CD14-positive monocyte (primary cell): ENCODE data around the gene BSDC1. TPM values are rescaled to one million over a fixed set of nuclear protein-coding genes. Genes with fewer than 3 reads are reported as not detected.
A peak's percentile ranks its signal among the peaks of the same experiment; 100 is the strongest.

Experiments used
- DNase-seq, 3 donors: peaks; one replicate each; pipeline ENCODE4 v3.0.0-alpha.2; 2011 to 2022
- H2AFZ ChIP-seq: 2 replicates; pipeline ENCODE4 v1.6.0; 2012; ENCODE audit warnings: mild to moderate bottlenecking, low read depth, low read length, inconsistent platforms; ENCODE audit not compliant: insufficient read depth, poor library complexity, severe bottlenecking
- H3K27ac ChIP-seq, 2 donors: 1 replicate in 1 of 2; 2 replicates in 1 of 2; pipeline ENCODE4 v1.5.1; 2012 to 2013; ENCODE audit warnings: low read length in 2 of 2, control low read depth in 1 of 2, inconsistent platforms in 1 of 2, low read depth in 1 of 2, mild to moderate bottlenecking in 1 of 2
- H3K27me3 ChIP-seq, 2 donors: one replicate each; pipeline versions ENCODE4 v1.6.0 to v1.6.1; 2011 to 2013; ENCODE audit warnings: low read length in 2 of 2; ENCODE audit not compliant: control insufficient read depth in 2 of 2, insufficient read depth in 2 of 2
- H3K36me3 ChIP-seq, 2 donors: replicated peaks in 1 of 2; 1 replicate in 1 of 2; 2 replicates in 1 of 2; pipeline versions ENCODE4 v1.5.1 to v1.6.1; 2012 to 2013; ENCODE audit warnings: low read length in 2 of 2, control low read depth in 1 of 2, inconsistent platforms in 1 of 2, mild to moderate bottlenecking in 1 of 2; ENCODE audit not compliant: insufficient read depth in 2 of 2, control insufficient read depth in 1 of 2
- H3K4me1 ChIP-seq, 2 donors: 1 replicate in 1 of 2; 2 replicates in 1 of 2; pipeline versions ENCODE4 v1.5.1 to v1.6.1; 2012 to 2013; ENCODE audit warnings: low read length in 2 of 2, control low read depth in 1 of 2, inconsistent platforms in 1 of 2, mild to moderate bottlenecking in 1 of 2, moderate library complexity in 1 of 2; ENCODE audit not compliant: insufficient read depth in 2 of 2, control insufficient read depth in 1 of 2
- H3K4me2 ChIP-seq: replicated peaks from 2 replicates; pipeline ENCODE3; 2012; ENCODE audit warnings: low read length, moderate library complexity, mild to moderate bottlenecking; ENCODE audit not compliant: poor library complexity, severe bottlenecking; ENCODE audit errors: extremely low read depth
- H3K4me3 ChIP-seq, 3 experiments: fragments of 200-600 bp in 1 of 3; sonication (generic) in 1 of 3; replicated peaks in 1 of 3; 1 replicate in 2 of 3; 2 replicates in 1 of 3; pipeline ENCODE4 v1.5.1; 2011 to 2013; ENCODE audit warnings: low read length in 3 of 3, mild to moderate bottlenecking in 3 of 3, control low read depth in 2 of 3, low read depth in 2 of 3, inconsistent platforms in 1 of 3, moderate library complexity in 1 of 3
- H3K79me2 ChIP-seq: 2 replicates; pipeline ENCODE4 v1.6.0; 2012; ENCODE audit warnings: mild to moderate bottlenecking, control low read depth, inconsistent platforms, low read length, moderate library complexity; ENCODE audit not compliant: insufficient read depth
- H3K9ac ChIP-seq: 2 replicates; pipeline ENCODE4 v1.6.0; 2017; ENCODE audit warnings: low read length, mild to moderate bottlenecking; ENCODE audit not compliant: insufficient read depth, poor library complexity, severe bottlenecking
- H3K9me3 ChIP-seq, 2 donors: replicated peaks in 1 of 2; 1 replicate in 1 of 2; 2 replicates in 1 of 2; pipeline versions ENCODE4 v1.5.1 to v1.6.1; 2012 to 2013; ENCODE audit warnings: low read length in 2 of 2, control low read depth in 1 of 2; ENCODE audit not compliant: control insufficient read depth in 1 of 2, insufficient read depth in 1 of 2
- H4K20me1 ChIP-seq: 2 replicates; pipeline ENCODE4 v1.6.0; 2012; ENCODE audit warnings: mild to moderate bottlenecking, low read length, control low read depth, moderate library complexity; ENCODE audit not compliant: insufficient read depth
- H3K27ac Mint-ChIP-seq, 7 donors: one replicate each; pipeline ENCODE4 v1.8.0; 2020; ENCODE audit warnings: mild to moderate bottlenecking in 7 of 7, mixed read lengths in 7 of 7, moderate library complexity in 6 of 7, inconsistent platforms in 2 of 7
- H3K27me3 Mint-ChIP-seq, 3 donors: one replicate each; pipeline ENCODE4 v1.8.0; 2021 to 2022; ENCODE audit warnings: low read depth in 3 of 3, mild to moderate bottlenecking in 3 of 3, mixed read lengths in 3 of 3, moderate library complexity in 3 of 3, inconsistent platforms in 1 of 3
- H3K36me3 Mint-ChIP-seq, 2 donors: one replicate each; pipeline ENCODE4 v1.8.0; 2020; ENCODE audit warnings: mixed read lengths in 2 of 2, inconsistent platforms in 1 of 2, mild to moderate bottlenecking in 1 of 2
- H3K4me1 Mint-ChIP-seq: one replicate; pipeline ENCODE4 v1.8.0; 2020; ENCODE audit warnings: mild to moderate bottlenecking, mixed read lengths
- H3K4me3 Mint-ChIP-seq, 2 donors: one replicate each; pipeline ENCODE4 v1.8.0; 2020; ENCODE audit warnings: mild to moderate bottlenecking in 2 of 2, mixed read lengths in 2 of 2, moderate library complexity in 1 of 2
- H3K9me3 Mint-ChIP-seq, 7 donors: one replicate each; pipeline ENCODE4 v1.8.0; 2020 to 2022; ENCODE audit warnings: mixed read lengths in 7 of 7, mild to moderate bottlenecking in 6 of 7, moderate library complexity in 6 of 7, inconsistent platforms in 2 of 7
- WGBS: methylation state at CpG from one replicate; pipeline ENCODE4 v1.1.5; 2013; ENCODE audit warnings: missing lambda C conversion rate; ENCODE audit not compliant: insufficient coverage; 5-methylcytosine and 5-hydroxymethylcytosine counted together
- intact Hi-C, 2 donors: fragments of 100-400 bp; cut with micrococcal nuclease; formaldehyde crosslinking; loops; one replicate each; pipeline versions ENCODE4 v1.15.0 to v1.15.1; 2023
- polyA plus RNA-seq, 3 donors: library from polyadenylated mRNA; depleted of rRNA in 1 of 3; unstranded in 2 of 3; stranded (reverse) in 1 of 3; fragments of 300-500 nt in 2 of 3; fragments of >200 nt in 1 of 3; fragmentation: Illumina TruSeq in 2 of 3; gene quantifications; 1 replicate in 2 of 3; 2 replicates in 1 of 3; pipeline ENCODE4 v1.2.3, GENCODE V29; 2012 to 2021
- TF ChIP-seq, protein P1 (sequence below): fragments of 200-600 bp; IDR thresholded peaks from one replicate; pipeline ENCODE4 v1.8.0; 2022; ENCODE audit warnings: antibody characterized with exemption, mild to moderate bottlenecking

The BSDC1 gene
- polyA plus RNA-seq, 3 donors, result 19.0 to 42.4 (median 23.7) TPM

DNA sequence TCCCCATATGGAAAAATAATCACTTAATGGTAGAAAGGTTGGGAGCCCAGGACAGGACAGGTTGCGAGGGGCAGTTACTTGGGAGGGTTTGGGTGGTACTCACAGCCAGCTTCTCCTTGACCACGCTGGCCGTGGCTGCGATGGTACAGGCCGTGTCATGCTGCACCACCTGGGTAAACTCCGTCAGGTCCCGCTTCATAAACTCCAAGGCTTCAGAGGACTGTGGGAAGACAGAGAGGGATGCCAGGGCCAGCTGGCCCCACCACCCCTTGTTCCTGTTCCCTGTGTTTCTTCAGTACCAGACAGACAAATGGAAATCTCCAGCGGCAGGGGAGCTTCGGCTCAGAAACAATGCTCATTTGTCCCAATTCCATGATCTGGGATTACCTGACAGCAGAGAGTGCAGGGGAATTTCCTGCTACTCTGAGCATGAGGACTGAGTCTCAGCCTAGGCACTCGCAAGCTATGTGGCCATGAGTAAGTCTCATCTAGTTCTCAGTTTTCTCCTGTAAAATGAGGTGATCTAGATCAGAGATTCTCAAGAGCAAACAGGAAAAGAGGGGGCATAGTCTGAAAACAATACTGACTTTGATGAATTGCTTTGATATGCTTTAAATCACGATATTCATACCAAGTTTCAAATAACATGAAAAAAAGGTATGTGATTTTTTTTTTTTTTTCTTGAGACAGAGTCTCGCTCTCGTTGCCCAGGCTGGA, 7.4 kb downstream of the BSDC1 start:
- H3K4me3 Mint-ChIP-seq, result no peak overlapping the region
- no peak overlapping the region for H3K27ac ChIP-seq
- no peak overlapping the region for H3K27ac Mint-ChIP-seq

DNA sequence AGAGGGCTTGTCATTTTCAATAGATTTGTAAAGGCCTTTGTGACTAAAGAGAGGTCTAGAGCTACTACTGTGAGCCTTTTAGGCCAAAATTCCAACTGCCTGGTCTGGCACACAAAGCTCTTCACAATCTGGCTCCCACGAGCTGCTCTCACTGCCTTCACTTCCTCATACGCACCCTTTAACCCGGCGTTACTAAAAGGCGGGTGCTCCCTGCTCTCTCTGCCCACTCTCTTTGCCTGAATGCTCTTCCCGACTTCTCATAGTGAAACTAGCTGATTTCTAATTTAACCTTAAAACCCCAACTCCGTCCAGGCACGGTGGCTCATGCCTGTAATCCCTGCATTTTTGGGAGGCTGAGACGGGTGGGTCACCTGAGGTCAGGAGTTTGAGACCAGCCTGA, 14.2 kb downstream of the BSDC1 start:
- intact Hi-C loops, result no loop called here
- no peaks in the 10 kb centered on the region for H3K4me1 Mint-ChIP-seq
- no peak overlapping the region for H3K9ac ChIP-seq
- H3K36me3 ChIP-seq, result peaks cover 95 to 100% of the 10 kb centered on the region in 2 donors
- H4K20me1 ChIP-seq, result no peaks in the 10 kb centered on the region
- H3K79me2 ChIP-seq, result no peaks in the 10 kb centered on the region
- H3K27ac ChIP-seq, result no peak overlapping the region
- H3K27me3 ChIP-seq, result no peaks in the 10 kb centered on the region
- H3K27me3 Mint-ChIP-seq, result peaks cover 0 to 6% (median 0%) of the 10 kb centered on the region in 3 donors
- 91% methylated on average over 8 of the region's 9 CpGs for WGBS
- no peak for DNase-seq
- TF ChIP-seq, protein P1, sequence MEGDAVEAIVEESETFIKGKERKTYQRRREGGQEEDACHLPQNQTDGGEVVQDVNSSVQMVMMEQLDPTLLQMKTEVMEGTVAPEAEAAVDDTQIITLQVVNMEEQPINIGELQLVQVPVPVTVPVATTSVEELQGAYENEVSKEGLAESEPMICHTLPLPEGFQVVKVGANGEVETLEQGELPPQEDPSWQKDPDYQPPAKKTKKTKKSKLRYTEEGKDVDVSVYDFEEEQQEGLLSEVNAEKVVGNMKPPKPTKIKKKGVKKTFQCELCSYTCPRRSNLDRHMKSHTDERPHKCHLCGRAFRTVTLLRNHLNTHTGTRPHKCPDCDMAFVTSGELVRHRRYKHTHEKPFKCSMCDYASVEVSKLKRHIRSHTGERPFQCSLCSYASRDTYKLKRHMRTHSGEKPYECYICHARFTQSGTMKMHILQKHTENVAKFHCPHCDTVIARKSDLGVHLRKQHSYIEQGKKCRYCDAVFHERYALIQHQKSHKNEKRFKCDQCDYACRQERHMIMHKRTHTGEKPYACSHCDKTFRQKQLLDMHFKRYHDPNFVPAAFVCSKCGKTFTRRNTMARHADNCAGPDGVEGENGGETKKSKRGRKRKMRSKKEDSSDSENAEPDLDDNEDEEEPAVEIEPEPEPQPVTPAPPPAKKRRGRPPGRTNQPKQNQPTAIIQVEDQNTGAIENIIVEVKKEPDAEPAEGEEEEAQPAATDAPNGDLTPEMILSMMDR, result no peak
- H3K4me1 ChIP-seq, result no peaks in the 10 kb centered on the region
- no peak overlapping the region for H3K4me2 ChIP-seq
- H3K4me3 Mint-ChIP-seq, result peak overlapping the region in 1 of 2 donors; percentile 21
- peaks cover 92 to 99% of the 10 kb centered on the region in 2 donors for H3K36me3 Mint-ChIP-seq
- no peak overlapping the region for H3K4me3 ChIP-seq
- H3K9me3 ChIP-seq, result no peaks in the 10 kb centered on the region
- H2AFZ ChIP-seq, result no peak overlapping the region
- H3K9me3 Mint-ChIP-seq, result no peaks in the 10 kb centered on the region
- no peak overlapping the region for H3K27ac Mint-ChIP-seq

More for the DNA sequence above, 7.4 kb downstream of the BSDC1 start:
- TF ChIP-seq, protein P1, result no peak
- Histone ChIP-seq H2AFZ (no peak overlapping the region), H4K20me1 (peaks cover 21% of the 10 kb centered on the region), H3K27me3 (no peaks in the 10 kb centered on the region), H3K4me3 (no peak overlapping the region), H3K79me2 (peaks cover 21% of the 10 kb centered on the region), H3K36me3 (peaks cover 74 to 97% of the 10 kb centered on the region in 2 donors), H3K4me1 (peaks cover 0 to 5% of the 10 kb centered on the region in 2 donors), H3K9ac (no peak overlapping the region), H3K4me2 (no peak overlapping the region), H3K9me3 (no peaks in the 10 kb centered on the region)
- Mint-ChIP-seq H3K9me3 (no peaks in the 10 kb centered on the region), H3K4me1 (no peaks in the 10 kb centered on the region), H3K27me3 (peaks cover 0 to 3% (median 0%) of the 10 kb centered on the region in 3 donors), H3K36me3 (peaks cover 46 to 53% of the 10 kb centered on the region in 2 donors)
- 93% methylated on average over 4 of the region's 13 CpGs for WGBS
- intact Hi-C loops, result no loop called here
- no peak for DNase-seq
